GM21526 (cell line): Measurements from ENCODE around the gene VAT1.
"Not testable (repeated sequence)": the region's sequence is repeated elsewhere in the genome, so short reads cannot be mapped to it uniquely, and the experiment has no call there.

Experiments used
- ATAC-seq: cut with Tn5 transposase; IDR thresholded peaks from one replicate; pipeline ENCODE4 v1.9.1; 2021; ENCODE audit warnings: moderate library complexity; ENCODE audit not compliant: unreplicated experiment, low FRiP score

VAT1 gene

GRCh38 chr17:42975701-42976100 is 46.5 kb downstream of the VAT1 start:
- ATAC-seq = not testable (repeated sequence)

- no peak for ATAC-seq
Observed at GRCh38 chr17:42975265-42975664, 46.9 kb downstream of the VAT1 start.

DNA sequence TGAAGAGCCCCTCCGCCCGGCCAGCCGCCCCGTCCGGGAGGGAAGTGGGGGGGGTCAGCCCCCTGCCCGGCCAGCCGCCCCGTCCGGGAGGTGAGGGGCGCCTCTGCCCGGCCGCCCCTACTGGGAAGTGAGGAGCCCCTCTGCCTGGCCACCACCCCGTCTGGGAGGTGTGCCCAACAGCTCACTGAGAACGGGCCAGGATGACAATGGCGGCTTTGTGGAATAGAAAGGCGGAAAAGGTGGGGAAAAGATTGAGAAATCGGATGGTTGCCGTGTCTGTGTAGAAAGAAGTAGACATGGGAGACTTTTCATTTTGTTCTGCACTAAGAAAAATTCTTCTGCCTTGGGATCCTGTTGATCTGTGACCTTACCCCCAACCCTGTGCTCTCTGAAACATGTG is 48.9 kb downstream of the VAT1 start:
- ATAC-seq = not testable (repeated sequence)

GRCh38 chr17:42971589-42971988 is 50.6 kb downstream of the VAT1 start:
- no peak for ATAC-seq

GRCh38 chr17:42969001-42969581 is 53.1 kb downstream of the VAT1 start:
- no peak for ATAC-seq

DNA sequence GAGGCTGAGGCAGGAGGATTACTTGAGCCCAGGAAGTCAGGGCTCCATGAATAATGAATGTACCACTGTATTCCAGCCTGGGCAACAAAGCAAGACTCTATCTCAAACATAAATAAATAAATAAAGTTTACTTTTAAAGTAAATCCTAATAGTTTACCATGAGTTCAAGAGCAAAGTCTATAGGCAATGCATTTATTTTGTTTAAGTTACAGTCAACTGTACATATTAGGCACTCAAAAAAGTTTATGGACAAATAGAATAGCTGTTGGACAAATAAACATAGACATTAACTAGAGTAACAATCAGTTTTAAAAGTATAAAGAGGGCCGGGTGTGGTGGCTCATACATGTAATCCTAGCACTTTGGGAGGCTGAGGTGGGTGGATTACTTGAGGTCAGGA is 54.3 kb downstream of the VAT1 start:
- ATAC-seq = no peak
